HEK293T (cell line): ENCODE data around the gene ROR1.
"Not testable (repeated sequence)": the region's sequence is repeated elsewhere in the genome, so short reads cannot be mapped to it uniquely, and the experiment has no call there.

Experiments
- ELF4 ChIP-seq: fragments of 450-650 bp; IDR thresholded peaks from 2 replicates; pipeline ENCODE4 v1.6.1; 2017; ENCODE audit warnings: antibody characterized with exemption
- HDGF ChIP-seq: fragments of 450-650 bp; IDR thresholded peaks from 2 replicates; pipeline ENCODE4 v1.6.1; 2017; ENCODE audit warnings: antibody characterized with exemption, borderline replicate concordance
- SP1 ChIP-seq: fragments of 450-650 bp; IDR thresholded peaks from 2 replicates; pipeline ENCODE4 v1.6.1; 2017
- SUZ12 ChIP-seq: fragments of 450-650 bp; IDR thresholded peaks from 2 replicates; pipeline ENCODE4 v1.6.1; 2016; ENCODE audit warnings: mild to moderate bottlenecking

DNA sequence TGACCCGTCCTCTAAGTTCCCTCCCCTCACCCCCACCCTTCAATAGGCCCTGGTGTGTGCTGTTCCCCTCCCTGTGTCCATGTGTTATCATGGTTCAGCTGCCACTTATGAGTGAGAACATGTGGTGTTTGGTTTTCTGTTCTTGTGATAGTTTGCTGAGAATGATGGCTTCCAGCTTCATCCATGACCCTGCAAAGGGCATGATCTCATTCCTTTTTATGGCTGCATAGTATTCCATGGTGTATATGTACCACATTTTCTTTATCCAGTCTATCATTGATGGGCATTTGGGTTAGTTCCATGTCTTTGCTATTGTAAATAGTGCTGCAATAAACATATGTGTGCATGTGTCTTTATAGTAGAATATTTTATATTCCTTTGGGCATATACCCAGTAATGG lies 330.8 kb downstream of the ROR1 start:
- not testable (repeated sequence) for TF ChIP-seq HDGF, ELF4, SP1, SUZ12
